Esophagus (tissue), 2 donors: ENCODE measurements around the gene INPP4B. TPM values are rescaled to one million over a fixed set of nuclear protein-coding genes. Genes with fewer than 3 reads are reported as not detected.

Source experiments
- H3K27ac ChIP-seq, 2 donors: one replicate each; pipeline ENCODE4 v1.5.1; 2013; ENCODE audit warnings: low read depth in 2 of 2, mild to moderate bottlenecking in 2 of 2, inconsistent platforms in 1 of 2, low read length in 1 of 2, moderate library complexity in 1 of 2
- H3K27me3 ChIP-seq, 2 donors: one replicate each; pipeline ENCODE4 v1.6.1; 2013; ENCODE audit warnings: low read length in 2 of 2, control low read depth in 1 of 2, mild to moderate bottlenecking in 1 of 2; ENCODE audit not compliant: insufficient read depth in 2 of 2, control insufficient read depth in 1 of 2
- H3K36me3 ChIP-seq, 2 donors: one replicate each; pipeline ENCODE4 v1.6.1; 2013; ENCODE audit warnings: low read length in 1 of 2; ENCODE audit not compliant: control insufficient read depth in 2 of 2, insufficient read depth in 2 of 2
- H3K4me1 ChIP-seq, 2 donors: one replicate each; pipeline ENCODE4 v1.6.1; 2013; ENCODE audit warnings: low read length in 1 of 2; ENCODE audit not compliant: control insufficient read depth in 2 of 2, insufficient read depth in 2 of 2
- H3K4me3 ChIP-seq, 2 donors: one replicate each; pipeline ENCODE4 v1.5.1; 2013; ENCODE audit warnings: low read length in 2 of 2, mild to moderate bottlenecking in 2 of 2, low read depth in 1 of 2, moderate library complexity in 1 of 2
- H3K9me3 ChIP-seq, 2 donors: one replicate each; pipeline ENCODE4 v1.6.1; 2013; ENCODE audit warnings: mild to moderate bottlenecking in 2 of 2, low read depth in 1 of 2, low read length in 1 of 2, moderate library complexity in 1 of 2; ENCODE audit not compliant: control insufficient read depth in 2 of 2, insufficient read depth in 1 of 2
- WGBS, 2 donors: extraction: QIAGEN DNeasy Blood & Tissue Kit; methylation state at CpG; one replicate each; pipeline ENCODE4 v1.1.7; 2013; 5-methylcytosine and 5-hydroxymethylcytosine counted together
- polyA plus RNA-seq, 2 donors: library from polyadenylated mRNA; stranded (reverse); fragments of 200-250 nt; gene quantifications; one replicate each; pipeline ENCODE4 v1.2.3, GENCODE V29; 2013
- donor health status: healthy with polysubstance abuse.
- donor health status: Bipolar disorder and iron deficiency.

Gene INPP4B
- polyA plus RNA-seq, 2 donors = 2.5 to 4.4 TPM

DNA sequence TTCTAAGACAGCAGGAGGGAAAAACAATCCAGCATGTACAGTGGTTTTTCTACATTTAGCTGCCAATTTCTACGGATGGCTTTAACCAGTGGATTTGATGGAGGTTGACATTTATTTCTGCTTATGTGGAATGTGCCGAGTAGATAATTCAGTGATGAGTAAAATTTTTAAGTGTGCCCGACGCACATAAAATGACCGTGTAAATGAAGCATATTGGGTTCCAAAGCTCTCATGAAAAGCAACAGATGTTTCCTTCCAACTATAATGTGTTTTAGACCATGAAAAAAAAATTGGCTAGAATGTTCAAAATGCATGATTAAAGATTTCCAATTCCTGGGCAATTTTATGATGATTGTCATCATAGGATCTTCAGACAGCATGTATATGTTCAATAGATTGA, 14.1 kb downstream of the INPP4B start:
- Histone ChIP-seq H3K36me3 (no peaks in the 10 kb centered on the region), H3K4me1 (no peaks in the 10 kb centered on the region), H3K27me3 (no peaks in the 10 kb centered on the region), H3K4me3 (no peak overlapping the region), H3K9me3 (no peaks in the 10 kb centered on the region), H3K27ac (no peak overlapping the region)
- 68 to 69% methylated on average over 5 of the region's 5 CpGs for WGBS, 2 donors

DNA sequence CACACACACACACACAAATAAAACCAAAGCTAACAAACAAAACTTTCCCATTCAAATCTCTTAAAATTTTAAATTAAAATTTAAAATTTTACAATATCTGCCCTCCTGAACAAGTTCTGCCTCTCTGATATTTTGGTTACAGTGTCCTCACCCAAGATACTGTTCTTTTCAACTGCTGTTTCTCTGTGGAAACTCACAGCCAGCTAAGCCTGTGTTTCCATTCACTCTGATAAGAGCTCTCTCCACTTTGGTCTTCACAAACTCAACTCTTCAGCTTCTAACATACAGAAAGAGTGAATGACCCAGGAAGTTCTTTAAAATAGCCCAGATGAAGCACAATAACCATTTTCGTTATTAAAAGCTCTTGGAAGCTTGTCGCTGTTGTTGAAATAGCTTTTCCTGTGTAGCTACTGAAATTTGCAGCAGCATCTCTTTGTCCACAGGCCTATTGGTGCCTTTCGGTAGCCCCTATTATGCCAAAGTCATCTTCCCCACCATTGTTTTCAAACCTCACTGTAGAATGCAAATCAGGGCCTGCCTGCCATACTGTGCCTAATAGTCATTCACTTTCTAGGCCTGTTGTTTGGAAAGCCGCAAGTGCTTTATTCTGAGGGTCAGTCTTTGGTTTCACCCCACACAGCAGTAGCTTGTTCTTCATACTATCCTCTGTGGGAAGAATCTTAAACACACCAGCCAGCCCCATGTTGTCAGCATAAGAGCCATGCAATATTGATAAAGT, 19.4 kb downstream of the INPP4B start:
- no peak overlapping the region for H3K4me3 ChIP-seq
- H3K27me3 ChIP-seq = no peaks in the 10 kb centered on the region
- no peaks in the 10 kb centered on the region for H3K36me3 ChIP-seq
- H3K4me1 ChIP-seq = no peaks in the 10 kb centered on the region
- 96% methylated on average over 4 of the region's 4 CpGs for WGBS, 2 donors
- H3K9me3 ChIP-seq = no peaks in the 10 kb centered on the region
- H3K27ac ChIP-seq = no peak overlapping the region

DNA sequence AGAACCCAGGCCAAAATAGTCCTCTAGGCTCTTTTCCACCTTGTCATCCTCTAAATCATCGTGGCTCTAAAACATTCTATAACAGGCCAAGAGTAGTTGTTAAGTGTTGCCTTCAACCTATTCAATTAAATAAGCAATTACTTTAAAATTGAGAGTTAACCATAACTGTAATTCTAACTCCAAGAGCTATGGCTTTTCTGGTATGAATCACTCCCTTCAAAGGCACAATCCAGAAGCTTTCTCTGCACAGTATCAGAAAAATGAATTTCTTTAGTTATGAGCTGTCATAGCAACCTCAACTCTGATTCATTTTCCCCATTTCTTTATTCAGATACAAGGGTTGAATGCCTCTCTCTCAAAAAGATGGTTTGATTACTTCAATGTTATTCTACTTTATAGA, 21.7 kb downstream of the INPP4B start:
- no peaks in the 10 kb centered on the region for H3K9me3 ChIP-seq
- no peak overlapping the region for H3K4me3 ChIP-seq
- H3K27ac ChIP-seq = no peak overlapping the region
- H3K36me3 ChIP-seq = no peaks in the 10 kb centered on the region
- no peaks in the 10 kb centered on the region for H3K4me1 ChIP-seq
- no peaks in the 10 kb centered on the region for H3K27me3 ChIP-seq
- 81 to 93% methylated on average over 1 of the region's 1 CpG for WGBS, 2 donors

DNA sequence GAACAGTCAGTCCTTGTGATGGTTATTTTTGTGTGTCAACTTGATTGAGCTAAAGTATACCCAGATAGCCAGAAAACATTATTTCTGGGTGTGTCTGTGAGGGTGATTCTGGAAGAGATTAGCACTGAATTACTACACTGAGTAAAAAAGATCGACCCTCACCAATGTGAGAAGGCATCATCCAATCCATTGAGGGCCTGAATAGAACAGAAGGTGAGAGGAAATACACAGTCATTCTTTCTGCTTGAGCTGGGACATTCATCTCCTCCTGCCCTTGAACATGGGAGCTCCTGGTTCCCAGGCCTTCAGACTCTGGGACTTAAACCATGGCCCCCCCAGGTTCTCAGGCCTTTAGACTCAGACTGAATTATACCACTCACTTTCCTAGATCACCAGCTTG, 22.3 kb downstream of the INPP4B start:
- H3K4me3 ChIP-seq = no peak overlapping the region

DNA sequence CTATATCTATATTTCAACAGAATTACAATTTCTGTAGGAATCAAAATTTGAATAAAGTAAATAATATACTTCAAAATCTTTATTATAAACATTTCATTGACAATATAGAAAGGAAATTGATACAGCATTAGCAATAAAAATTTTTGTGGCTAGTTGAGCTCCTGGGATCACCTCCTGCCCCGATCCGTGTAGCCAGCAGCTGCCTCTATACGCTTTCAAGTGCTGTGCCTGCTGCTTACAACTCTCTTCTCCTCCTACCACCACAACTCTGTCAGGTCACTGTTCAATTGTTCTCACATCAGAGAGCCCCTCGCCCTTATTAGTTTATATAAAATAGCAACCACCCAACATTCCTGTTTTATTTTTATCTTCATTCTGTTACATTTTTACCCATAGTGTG, 27.6 kb downstream of the INPP4B start:
- no peaks in the 10 kb centered on the region for H3K36me3 ChIP-seq
- no peaks in the 10 kb centered on the region for H3K9me3 ChIP-seq
- H3K4me3 ChIP-seq = no peak overlapping the region
- WGBS, 2 donors = 86 to 94% methylated on average over 4 of the region's 4 CpGs
- no peaks in the 10 kb centered on the region for H3K4me1 ChIP-seq
- no peaks in the 10 kb centered on the region for H3K27me3 ChIP-seq
- H3K27ac ChIP-seq = no peak overlapping the region

More for the DNA sequence above, 22.3 kb downstream of the INPP4B start:
- H3K9me3 ChIP-seq = no peaks in the 10 kb centered on the region
- H3K27ac ChIP-seq = no peak overlapping the region
- 85 to 100% methylated on average over 1 of the region's 1 CpG for WGBS, 2 donors
- H3K36me3 ChIP-seq = no peaks in the 10 kb centered on the region
- H3K27me3 ChIP-seq = no peaks in the 10 kb centered on the region
- no peaks in the 10 kb centered on the region for H3K4me1 ChIP-seq

DNA sequence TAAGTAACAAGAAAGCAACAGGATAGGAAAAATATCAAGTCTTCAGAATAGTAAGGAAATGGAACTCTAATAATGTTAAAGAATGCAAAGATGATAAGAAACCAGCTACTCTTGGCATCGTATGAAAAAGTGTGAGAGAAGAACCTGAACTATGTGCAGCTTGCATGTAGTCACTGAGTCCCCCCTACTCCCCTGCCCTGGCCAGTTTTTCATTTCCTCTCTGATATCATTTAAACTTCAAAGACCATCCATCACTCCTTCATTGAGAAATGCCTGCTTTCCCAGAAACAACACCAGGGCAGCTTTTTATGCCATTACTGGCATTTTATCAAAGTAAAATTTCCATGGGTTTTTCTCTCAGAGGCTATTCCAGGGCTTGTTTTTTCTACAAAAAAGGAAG, 28.1 kb downstream of the INPP4B start:
- WGBS, 2 donors = 22 to 30% methylated on average over 1 of the region's 1 CpG
- Histone ChIP-seq H3K36me3 (no peaks in the 10 kb centered on the region), H3K4me3 (no peak overlapping the region), H3K4me1 (no peaks in the 10 kb centered on the region), H3K27me3 (no peaks in the 10 kb centered on the region), H3K27ac (no peak overlapping the region), H3K9me3 (no peaks in the 10 kb centered on the region)

DNA sequence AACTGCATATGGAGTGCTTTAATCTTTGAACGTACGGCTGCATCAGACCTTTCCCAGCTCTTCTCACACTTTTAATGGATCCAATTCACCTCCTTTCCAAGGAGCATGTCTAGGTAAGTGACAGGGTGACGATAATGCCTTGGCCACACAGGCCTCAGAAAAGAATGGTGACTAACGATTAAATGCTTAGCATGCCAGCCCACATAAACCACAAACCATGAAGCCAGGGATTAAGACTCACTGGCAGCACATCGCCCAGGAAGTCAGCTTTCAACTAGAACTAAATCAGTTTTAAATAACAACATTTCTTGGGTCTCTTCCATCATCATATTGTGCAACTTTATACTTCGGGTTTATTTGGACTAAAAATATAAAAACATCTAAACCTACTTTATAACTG, 28.7 kb downstream of the INPP4B start:
- Histone ChIP-seq H3K9me3 (no peaks in the 10 kb centered on the region), H3K27ac (peak overlapping the region in 1 of 2 donors; percentile 49), H3K36me3 (no peaks in the 10 kb centered on the region), H3K27me3 (no peaks in the 10 kb centered on the region), H3K4me1 (no peaks in the 10 kb centered on the region), H3K4me3 (no peak overlapping the region)
- WGBS, 2 donors = 19 to 31% methylated on average over 6 of the region's 6 CpGs

DNA sequence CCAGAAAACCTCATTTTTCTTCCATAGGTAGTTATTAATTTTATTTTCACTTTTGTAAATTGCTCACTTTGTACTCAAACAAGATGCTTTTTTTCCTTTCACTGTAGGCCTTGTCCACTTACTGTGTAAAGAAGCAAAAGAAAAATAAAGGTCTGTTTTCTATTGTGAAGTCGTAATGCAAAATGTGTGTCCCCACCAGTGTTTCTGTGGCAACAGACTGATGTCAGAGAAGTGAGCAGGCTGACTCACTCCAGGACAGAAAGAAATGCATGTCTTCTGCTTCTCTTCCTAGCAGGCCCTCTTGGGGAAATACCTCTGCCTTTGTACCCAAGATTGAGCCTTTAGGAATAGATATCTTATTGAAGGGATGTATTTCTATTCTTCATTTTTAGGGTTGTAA, 30.3 kb downstream of the INPP4B start:
- Histone ChIP-seq H3K27ac (no peak overlapping the region), H3K27me3 (no peaks in the 10 kb centered on the region), H3K36me3 (no peaks in the 10 kb centered on the region), H3K4me3 (no peak overlapping the region), H3K9me3 (no peaks in the 10 kb centered on the region), H3K4me1 (no peaks in the 10 kb centered on the region)
- WGBS, 2 donors = 19 to 42% methylated on average over 1 of the region's 1 CpG

DNA sequence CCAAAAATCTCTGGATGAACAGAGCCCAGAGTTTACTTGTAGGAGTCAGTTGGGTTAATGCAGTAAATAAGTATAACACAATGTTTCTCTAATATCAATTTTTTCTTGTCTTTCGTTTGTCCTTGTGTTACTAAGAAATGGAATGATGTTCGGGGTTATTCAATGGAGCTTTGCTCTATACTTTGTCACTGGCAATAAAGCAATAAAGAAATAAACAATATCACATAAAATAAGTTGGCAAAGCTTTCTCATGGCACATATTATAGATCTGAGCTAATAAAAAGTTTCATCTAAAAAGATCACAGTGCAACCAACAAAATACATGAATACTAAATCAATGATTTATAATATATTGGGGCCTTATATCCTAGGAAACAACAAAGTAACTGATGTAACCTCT, 32.7 kb downstream of the INPP4B start:
- H3K9me3 ChIP-seq = no peaks in the 10 kb centered on the region
- no peak overlapping the region for H3K27ac ChIP-seq
- no peaks in the 10 kb centered on the region for H3K27me3 ChIP-seq
- H3K4me1 ChIP-seq = no peaks in the 10 kb centered on the region
- H3K4me3 ChIP-seq = no peak overlapping the region
- WGBS, 2 donors = 80 to 89% methylated on average over 2 of the region's 2 CpGs
- no peaks in the 10 kb centered on the region for H3K36me3 ChIP-seq

DNA sequence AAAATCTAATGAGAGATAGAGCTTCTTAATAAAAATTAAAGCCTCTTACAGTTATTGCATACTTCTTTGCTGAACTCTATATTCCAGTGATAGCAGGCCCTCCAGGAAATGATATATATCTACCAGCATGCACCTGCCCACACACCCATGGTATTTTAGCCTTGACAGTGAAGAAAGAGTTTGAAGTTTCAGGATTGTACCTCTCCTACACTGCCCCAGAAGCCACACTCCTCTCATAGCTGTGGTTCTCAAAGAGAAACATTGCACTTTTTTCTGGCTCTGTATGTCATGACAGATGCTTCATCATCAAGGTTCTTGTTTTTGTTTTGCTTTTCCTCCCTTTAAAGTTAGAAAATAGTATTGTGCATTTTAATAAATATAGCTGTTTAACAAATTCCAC, 34.0 kb downstream of the INPP4B start:
- H3K4me1 ChIP-seq = no peaks in the 10 kb centered on the region
- H3K4me3 ChIP-seq = no peak overlapping the region
- no peak overlapping the region for H3K27ac ChIP-seq
- H3K36me3 ChIP-seq = no peaks in the 10 kb centered on the region
- H3K27me3 ChIP-seq = no peaks in the 10 kb centered on the region
- H3K9me3 ChIP-seq = no peaks in the 10 kb centered on the region
